Fibroblast of lung (primary cell): ENCODE measurements around the gene TMEM132E. TPM values are rescaled to one million over a fixed set of nuclear protein-coding genes. Genes with fewer than 3 reads are reported as not detected.

ENCODE experiments used
- DNase-seq, 2 donors: peaks; one replicate each; pipeline versions ENCODE4 v3.0.0 to v3.0.0-alpha.2; 2010; ENCODE audit warnings: low read depth in 2 of 2
- H2AFZ ChIP-seq: 2 replicates; pipeline ENCODE4 v1.5.1; 2012; ENCODE audit warnings: low read length, control low read depth, inconsistent platforms
- H3K27ac ChIP-seq: 2 replicates; pipeline ENCODE4 v1.5.1; 2011; ENCODE audit warnings: low read length, control low read depth; ENCODE audit not compliant: insufficient read depth
- H3K27me3 ChIP-seq: 2 replicates; pipeline ENCODE4 v1.5.1; 2011; ENCODE audit warnings: mild to moderate bottlenecking, low read length; ENCODE audit not compliant: control insufficient read depth, insufficient read depth
- H3K36me3 ChIP-seq: 2 replicates; pipeline ENCODE4 v1.5.1; 2011; ENCODE audit warnings: low read length; ENCODE audit not compliant: control insufficient read depth, insufficient read depth
- H3K4me1 ChIP-seq: 2 replicates; pipeline ENCODE4 v1.5.1; 2011; ENCODE audit warnings: low read length; ENCODE audit not compliant: control insufficient read depth, insufficient read depth; ENCODE audit errors: extremely low read depth
- H3K4me2 ChIP-seq: 2 replicates; pipeline ENCODE4 v1.5.1; 2011; ENCODE audit warnings: low read length, control low read depth; ENCODE audit not compliant: insufficient read depth; ENCODE audit errors: extremely low read depth
- H3K4me3 ChIP-seq, 4 experiments: fragments of 200-600 bp in 1 of 4; sonication (generic) in 1 of 4; replicated peaks in 1 of 4; 2 replicates each; pipeline ENCODE4 v1.5.1; 2011 to 2016; ENCODE audit warnings: low read length in 4 of 4, low read depth in 3 of 4, mild to moderate bottlenecking in 3 of 4, control low read depth in 2 of 4, inconsistent platforms in 1 of 4, mixed read lengths in 1 of 4; ENCODE audit not compliant: insufficient read depth in 1 of 4; ENCODE audit errors: control extremely low read depth in 1 of 4
- H3K79me2 ChIP-seq: 2 replicates; pipeline ENCODE4 v1.5.1; 2012; ENCODE audit warnings: mild to moderate bottlenecking, low read length, inconsistent platforms; ENCODE audit not compliant: control insufficient read depth, insufficient read depth
- H3K9ac ChIP-seq: 2 replicates; pipeline ENCODE4 v1.5.1; 2011; ENCODE audit warnings: mild to moderate bottlenecking, low read length, control low read depth; ENCODE audit not compliant: insufficient read depth
- H3K9me3 ChIP-seq: 2 replicates; pipeline ENCODE4 v1.5.1; 2012; ENCODE audit warnings: low read depth, low read length; ENCODE audit not compliant: control insufficient read depth, insufficient read depth
- H4K20me1 ChIP-seq: 2 replicates; pipeline ENCODE4 v1.5.1; 2011; ENCODE audit warnings: low read length; ENCODE audit not compliant: control insufficient read depth, insufficient read depth; ENCODE audit errors: extremely low read depth
- CTCF ChIP-seq, 2 donors: IDR thresholded peaks in 1 of 2; conservative IDR thresholded peaks in 1 of 2; 1 replicate in 1 of 2; 2 replicates in 1 of 2; pipeline ENCODE4 v1.5.1; 2011 to 2012; ENCODE audit warnings: low read length in 2 of 2, control low read depth in 1 of 2, inconsistent platforms in 1 of 2, low read depth in 1 of 2, mild to moderate bottlenecking in 1 of 2
- EZH2 ChIP-seq: IDR thresholded peaks from 2 replicates; pipeline ENCODE4 v1.5.1; 2012; ENCODE audit warnings: low read length, control low read depth, mild to moderate bottlenecking; ENCODE audit errors: missing control alignments
- polyA plus RNA-seq, 2 donors: library from polyadenylated mRNA; depleted of rRNA in 1 of 2; stranded (reverse) in 1 of 2; unstranded in 1 of 2; fragments of >200 nt; gene quantifications; 2 replicates each; pipeline ENCODE4 v1.2.1, GENCODE V29; 2011 to 2012; ENCODE audit warnings: missing spikeins in 1 of 2
- total RNA-seq: library from RNA; depleted of rRNA; stranded (reverse); fragments of >200 nt; gene quantifications from 2 replicates; pipeline ENCODE4 v1.2.1, GENCODE V29; 2014

The TMEM132E gene
- total and polyA plus RNA-seq, 2 donors (not counting 1 experiment from before 2014, with no cell fraction given): not detected

- no peaks in the 10 kb centered on the region for H4K20me1 ChIP-seq
- TF ChIP-seq EZH2: no peak
- no peak for TF ChIP-seq CTCF (conservative IDR thresholded peaks at IDR 0.05 in 1 of 2, IDR thresholded peaks at IDR 0.05 in 1 of 2; ENCODE audit: low read depth in 1 of 2, low read length in 2 of 2)
- no peaks in the 10 kb centered on the region for H3K79me2 ChIP-seq
- H3K27ac ChIP-seq: no peak overlapping the region
- no peak overlapping the region for H3K4me2 ChIP-seq
- H3K36me3 ChIP-seq: no peaks in the 10 kb centered on the region
- no peak overlapping the region for H2AFZ ChIP-seq
- no peaks in the 10 kb centered on the region for H3K27me3 ChIP-seq
- DNase-seq: no peak
- no peaks in the 10 kb centered on the region for H3K4me1 ChIP-seq
- H3K9me3 ChIP-seq: no peaks in the 10 kb centered on the region
- H3K9ac ChIP-seq: no peak overlapping the region
- H3K4me3 ChIP-seq: no peak overlapping the region
Observed at GRCh38 chr17:34669511-34669910, 90.1 kb downstream of the TMEM132E start.

- no peaks in the 10 kb centered on the region for H3K79me2 ChIP-seq
- H3K4me3 ChIP-seq: no peak overlapping the region
- no peak overlapping the region for H3K9ac ChIP-seq
- TF ChIP-seq CTCF (conservative IDR thresholded peaks at IDR 0.05 in 1 of 2, IDR thresholded peaks at IDR 0.05 in 1 of 2; ENCODE audit: low read depth in 1 of 2, low read length in 2 of 2) (no peak), EZH2 (no peak)
- no peaks in the 10 kb centered on the region for H3K27me3 ChIP-seq
- H3K27ac ChIP-seq: no peak overlapping the region
- no peak for DNase-seq
- no peak overlapping the region for H2AFZ ChIP-seq
- H3K4me1 ChIP-seq: no peaks in the 10 kb centered on the region
- no peaks in the 10 kb centered on the region for H3K36me3 ChIP-seq
- no peaks in the 10 kb centered on the region for H4K20me1 ChIP-seq
- H3K9me3 ChIP-seq: no peaks in the 10 kb centered on the region
- H3K4me2 ChIP-seq: no peak overlapping the region
Observed at GRCh38 chr17:34670618-34671017, 91.2 kb downstream of the TMEM132E start.

- no peak overlapping the region for H3K27ac ChIP-seq
- no peaks in the 10 kb centered on the region for H3K9me3 ChIP-seq
Observed at GRCh38 chr17:34671191-34671590, 91.8 kb downstream of the TMEM132E start.

More at GRCh38 chr17:34671191-34671590, 91.8 kb downstream of the TMEM132E start:
- Histone ChIP-seq H3K4me2 (no peak overlapping the region), H3K27me3 (no peaks in the 10 kb centered on the region), H3K79me2 (no peaks in the 10 kb centered on the region), H4K20me1 (no peaks in the 10 kb centered on the region), H3K4me1 (no peaks in the 10 kb centered on the region), H3K36me3 (no peaks in the 10 kb centered on the region), H3K9ac (no peak overlapping the region), H3K4me3 (no peak overlapping the region), H2AFZ (no peak overlapping the region)
- DNase-seq: no peak
- TF ChIP-seq CTCF (conservative IDR thresholded peaks at IDR 0.05 in 1 of 2, IDR thresholded peaks at IDR 0.05 in 1 of 2; ENCODE audit: low read depth in 1 of 2, low read length in 2 of 2): no peak
- no peak for TF ChIP-seq EZH2
